NCI-H748 (cell line): ENCODE measurements around the gene ZNF331.

Experiments
- DNase-seq: peaks from one replicate; lab custom pipeline; 2025; ENCODE audit not compliant: unreplicated experiment; lab: John Stamatoyannopoulos, UW

ZNF331 gene

DNA sequence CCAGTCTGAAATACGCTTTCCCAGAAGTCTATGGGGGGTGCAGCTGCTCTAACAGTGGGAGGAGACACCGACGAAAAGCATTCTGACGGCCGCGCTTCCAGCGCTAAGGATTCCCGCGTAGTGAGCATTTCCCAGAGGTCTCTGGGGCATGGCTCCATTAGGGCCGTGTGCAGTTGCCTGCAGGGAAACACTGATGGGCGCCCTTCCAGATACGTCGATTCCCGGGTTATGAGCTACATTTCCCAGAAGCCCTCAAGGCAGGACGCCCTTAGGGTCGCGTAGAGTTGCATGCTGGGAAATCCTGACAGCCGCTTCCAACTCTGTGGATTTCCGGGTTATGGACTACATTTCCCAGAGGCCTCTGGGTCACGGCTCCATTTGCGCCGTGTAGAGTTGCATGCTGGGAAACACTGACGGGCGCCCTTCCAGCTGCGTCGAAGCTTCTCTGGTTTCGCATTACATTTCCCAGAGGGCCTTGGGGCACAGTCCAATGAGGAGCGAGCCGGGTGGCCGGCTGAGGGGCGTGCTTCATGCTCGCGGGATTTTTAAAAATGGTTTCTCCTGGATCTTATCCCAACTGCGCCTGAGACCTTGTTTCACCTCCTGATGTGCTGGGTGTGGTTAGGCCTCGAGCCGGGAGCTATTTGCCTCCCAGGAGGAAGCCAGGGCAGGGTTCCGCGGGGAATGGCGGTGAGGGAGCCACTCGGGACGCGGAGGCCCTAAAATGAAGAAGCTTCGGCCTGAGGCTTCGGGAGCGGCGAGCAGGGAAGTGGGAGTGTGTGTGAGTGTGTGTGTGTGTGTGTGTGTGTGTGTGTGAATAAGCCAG is 17.2 kb upstream of the ZNF331 start:
- DNase-seq = peak; percentile 99

DNA sequence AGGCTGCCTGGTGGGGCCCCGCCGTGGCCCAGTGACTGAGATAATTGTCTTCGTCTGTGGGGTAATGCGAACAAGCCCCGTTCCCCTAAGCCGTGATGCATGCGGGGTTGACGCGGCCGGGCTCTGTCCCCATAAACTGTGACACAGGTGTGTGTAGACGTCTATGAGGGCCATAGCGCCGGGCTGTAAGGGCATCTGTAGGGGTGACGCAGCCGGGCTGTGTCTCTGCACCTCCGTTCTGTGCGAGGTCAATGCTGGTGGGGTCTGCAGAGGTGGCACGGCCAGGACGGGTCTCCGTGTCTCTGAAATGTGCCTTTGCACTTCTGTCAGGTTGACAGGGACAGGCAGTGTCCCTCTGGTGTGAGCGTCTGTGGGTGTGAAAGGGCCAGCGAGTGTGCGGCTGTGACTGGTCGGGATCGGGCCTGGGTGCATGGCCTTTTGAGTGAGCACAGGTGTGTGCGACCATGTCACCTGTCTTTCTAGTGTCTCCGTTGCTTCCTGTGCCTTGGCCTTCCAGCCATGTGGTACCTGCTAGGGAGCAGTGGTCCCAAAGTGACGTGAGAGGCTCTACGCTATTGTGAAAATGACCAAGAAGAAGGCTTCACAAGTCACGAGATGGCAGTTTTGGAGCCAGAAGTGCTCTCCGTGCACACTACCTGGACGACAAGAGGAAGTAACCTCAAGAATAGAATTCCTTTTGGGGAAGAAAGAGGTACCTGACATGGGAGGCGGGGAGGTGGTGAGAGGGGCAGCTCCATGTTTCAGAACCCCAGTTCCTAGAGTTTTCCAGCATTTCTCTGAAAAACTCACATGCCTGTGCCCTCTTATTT is 16.4 kb upstream of the ZNF331 start:
- DNase-seq = no peak

DNA sequence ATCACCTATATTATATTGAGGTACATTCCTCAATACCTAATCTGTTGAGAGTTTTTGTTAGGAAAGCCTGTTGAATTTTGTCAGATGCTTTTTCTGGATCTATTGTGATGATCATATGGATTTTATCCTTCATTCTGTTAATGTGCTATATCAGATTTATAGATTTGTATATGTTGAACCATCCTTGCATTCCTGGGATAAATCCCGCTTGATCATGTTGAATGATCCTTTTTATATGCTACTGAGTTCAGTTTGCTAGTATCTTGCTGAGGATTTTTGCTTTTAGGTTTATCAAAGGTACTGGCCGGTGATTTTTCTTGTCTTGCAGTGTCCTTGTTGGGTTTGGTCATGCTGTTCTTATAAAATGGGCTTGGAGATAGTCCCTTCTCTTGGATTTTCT is 12.0 kb upstream of the ZNF331 start:
- DNase-seq = no peak

DNA sequence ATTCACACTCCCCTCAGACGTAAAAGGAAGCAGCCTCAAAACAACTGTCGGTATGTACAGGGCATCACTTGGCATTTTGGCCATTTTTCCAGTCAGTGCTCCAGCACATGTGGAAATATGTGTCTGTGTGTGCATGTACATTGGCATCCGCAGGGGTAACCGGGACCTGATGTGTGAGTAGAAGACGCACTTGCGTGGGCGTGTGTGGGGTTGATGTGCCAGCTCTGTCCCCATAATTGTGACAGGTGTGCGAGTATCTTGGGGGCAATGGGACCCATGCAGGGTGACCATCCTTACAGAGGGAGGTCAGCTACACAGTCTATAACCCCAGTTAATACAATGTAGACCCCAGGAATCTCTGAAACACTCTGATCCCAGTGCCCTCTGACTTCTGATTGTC is 7.3 kb upstream of the ZNF331 start:
- DNase-seq = no peak

DNA sequence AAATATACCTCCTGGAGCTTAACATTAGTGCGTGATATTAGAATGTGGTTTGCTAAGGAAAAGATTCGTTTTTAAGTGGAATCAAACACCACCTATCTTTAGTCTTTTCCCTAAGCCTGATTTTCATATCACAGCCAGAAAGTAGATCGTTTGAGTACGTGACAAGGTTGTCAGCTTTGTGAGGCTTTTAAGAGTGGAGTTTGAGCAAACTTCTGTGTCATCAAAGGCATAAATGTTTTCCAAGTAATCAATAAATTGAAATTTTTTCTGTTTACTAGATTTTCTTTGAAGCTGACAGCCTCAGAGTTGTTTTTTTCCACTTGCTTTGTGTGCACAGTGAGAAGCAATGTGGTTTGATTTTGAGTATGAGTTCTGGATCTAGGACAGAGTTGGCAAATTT is 6.5 kb upstream of the ZNF331 start:
- DNase-seq = no peak

DNA sequence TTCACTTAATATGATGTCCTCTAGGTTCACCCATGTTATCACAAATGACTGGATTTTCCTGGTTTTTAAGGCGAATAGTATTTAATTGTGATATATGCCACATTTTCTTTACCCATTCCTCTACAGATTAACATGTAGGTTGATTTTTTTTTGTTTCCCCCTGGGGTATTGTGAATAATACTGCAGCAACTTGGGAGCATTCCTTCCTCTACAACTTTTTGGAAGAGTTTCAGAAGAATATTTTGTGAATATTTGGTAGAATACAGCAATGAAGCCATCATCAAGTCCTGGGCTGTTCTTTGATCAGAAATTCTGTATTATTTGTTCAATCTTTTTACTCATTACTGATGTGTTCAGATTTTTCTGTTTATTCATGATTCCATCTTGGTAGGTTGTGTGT is 5.6 kb upstream of the ZNF331 start:
- no peak for DNase-seq

DNA sequence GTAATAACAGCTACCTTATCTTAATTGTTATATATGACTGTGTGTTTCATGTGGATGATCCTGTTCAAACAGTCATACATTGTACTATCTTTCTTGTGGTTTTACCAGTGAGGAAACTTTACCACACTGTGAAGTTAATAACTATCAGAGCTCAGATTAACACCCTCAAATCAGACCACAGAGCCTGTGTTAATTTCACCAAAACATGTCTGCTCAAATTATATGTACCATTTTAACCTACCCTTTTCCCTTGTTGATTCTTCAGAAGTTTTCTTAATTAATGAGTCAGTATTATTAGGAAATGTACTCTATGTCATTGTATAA is 1.8 kb upstream of the ZNF331 start:
- no peak for DNase-seq

DNA sequence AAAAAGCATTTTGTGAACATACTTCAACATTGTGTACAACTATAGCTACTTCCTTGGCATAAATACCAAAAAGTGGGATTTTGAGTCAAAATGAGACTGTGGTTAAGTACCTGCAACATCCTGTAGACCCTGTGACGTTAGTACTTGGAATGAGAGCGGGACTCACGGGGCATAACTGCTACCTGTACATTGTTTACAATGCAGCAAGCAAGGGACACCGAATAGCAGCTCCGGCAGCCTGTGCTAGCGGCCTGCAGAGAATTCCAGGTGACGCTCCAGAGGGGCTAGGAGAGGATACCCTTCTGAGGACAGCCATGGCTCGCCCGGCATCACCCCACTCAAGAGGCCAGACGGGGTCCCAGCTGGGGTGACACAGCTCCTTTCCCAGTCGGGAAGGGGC is 824 bp upstream of the ZNF331 start:
- peak; percentile 52 for DNase-seq

DNA sequence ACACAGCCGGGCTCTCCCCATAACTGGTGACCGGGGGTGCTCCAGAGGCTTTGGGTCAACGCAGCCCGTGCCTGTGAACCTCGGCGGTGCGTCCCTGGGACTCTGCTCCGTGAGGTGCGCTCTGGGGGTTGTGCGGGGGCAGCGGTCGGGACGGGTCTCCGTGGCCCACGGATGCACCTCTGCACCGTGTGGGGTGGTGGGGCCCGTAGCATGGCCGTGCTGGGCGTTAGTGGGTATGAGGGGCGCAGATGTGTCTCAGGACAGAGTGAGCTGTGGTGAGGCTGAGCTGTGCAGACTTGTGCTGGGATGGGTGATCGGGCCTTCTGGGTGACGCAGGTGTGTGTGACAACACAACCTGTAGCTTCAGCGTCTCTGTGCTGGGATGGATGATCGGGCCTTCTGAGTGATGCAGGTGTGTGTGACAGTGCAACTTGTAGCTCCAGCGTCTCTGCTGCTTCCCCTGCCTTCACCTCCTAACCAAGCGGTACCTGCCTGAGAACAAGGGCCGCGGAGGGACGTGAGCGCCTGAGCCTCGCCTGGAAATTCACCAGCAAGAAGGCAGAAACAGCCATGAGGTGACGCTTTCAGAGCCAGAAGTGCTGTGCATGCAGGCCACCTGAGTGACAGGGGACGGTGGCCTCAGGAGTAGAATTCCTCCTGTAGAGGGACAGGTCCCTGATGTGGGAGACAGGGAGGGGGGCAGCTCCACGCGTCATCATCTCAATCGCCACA is 599 bp downstream of the ZNF331 start:
- peak; percentile 19 for DNase-seq

DNA sequence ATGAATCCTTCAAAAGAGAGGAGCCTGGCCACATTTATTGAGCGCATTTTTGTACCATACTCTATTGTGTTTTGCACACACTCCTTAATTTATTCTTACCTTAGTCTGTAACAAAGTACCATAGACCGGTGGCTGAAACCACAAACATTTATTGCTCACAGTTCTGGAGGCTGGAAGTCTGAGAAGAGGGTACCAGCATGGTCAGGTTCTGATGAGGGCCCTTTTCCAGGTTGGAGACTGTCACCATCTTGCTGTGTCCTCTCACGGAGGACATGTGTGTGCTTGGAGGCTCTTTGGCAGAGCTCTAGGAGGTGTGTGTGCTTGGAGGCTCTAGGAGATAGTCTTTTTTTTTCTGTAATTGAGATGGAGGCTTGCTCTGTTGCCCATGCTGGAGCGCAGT is 2.1 kb downstream of the ZNF331 start:
- no peak for DNase-seq

DNA sequence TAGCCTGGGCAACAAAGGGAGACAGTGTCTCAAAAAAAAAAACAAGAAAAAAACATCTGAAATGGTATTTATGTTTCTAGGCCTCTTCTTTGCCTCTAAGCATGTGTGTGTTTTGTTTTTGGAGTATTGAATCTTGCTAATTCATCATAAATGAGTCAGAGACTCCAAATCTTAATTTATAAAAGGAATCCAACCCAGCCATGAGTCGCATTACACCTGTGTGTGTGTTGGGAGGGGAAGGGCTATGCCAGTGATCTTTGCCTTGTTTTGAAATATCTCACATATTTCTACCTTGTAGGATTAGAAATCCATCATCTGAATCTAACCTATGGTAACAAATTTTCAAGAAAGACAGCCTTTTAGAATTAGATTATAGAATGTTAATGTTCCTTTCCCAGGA is 4.0 kb downstream of the ZNF331 start:
- no peak for DNase-seq

DNA sequence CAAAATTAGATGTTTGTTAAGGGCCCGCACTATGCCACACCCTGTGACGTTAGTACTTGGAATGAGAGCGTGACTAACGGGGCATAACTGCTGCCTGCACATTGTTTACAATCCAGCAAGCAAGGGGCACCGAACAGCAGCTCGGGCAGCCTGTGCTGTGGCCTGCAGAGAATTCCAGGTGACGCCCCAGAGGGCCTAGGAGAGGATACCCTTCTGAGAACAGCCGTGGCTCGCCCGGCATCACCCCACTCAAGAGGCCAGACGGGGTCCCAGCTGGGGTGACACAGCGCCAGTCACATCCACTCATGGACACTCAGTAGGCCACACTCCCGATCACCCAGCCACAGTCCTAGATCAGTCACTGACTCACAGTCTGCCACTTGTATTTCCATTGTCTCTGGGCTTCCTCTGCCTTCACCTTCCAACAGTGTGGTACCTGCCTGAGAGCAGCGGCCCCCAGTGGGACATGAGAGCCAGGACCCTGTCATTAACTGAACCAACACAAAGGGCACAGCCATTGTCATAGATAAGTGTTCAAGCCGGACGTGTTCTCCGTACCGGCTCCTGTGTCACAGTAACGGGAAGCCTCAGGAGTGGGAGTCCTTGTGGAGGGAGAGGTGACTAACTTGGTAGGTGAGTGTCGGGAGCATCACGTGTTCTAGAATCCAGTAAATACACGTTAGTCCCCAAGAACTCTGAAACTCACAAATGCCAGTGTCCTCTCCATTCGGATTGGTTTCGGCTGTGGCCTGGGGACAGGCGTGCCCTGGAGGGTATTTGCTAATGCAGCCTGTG is 7.5 kb downstream of the ZNF331 start:
- DNase-seq = no peak

DNA sequence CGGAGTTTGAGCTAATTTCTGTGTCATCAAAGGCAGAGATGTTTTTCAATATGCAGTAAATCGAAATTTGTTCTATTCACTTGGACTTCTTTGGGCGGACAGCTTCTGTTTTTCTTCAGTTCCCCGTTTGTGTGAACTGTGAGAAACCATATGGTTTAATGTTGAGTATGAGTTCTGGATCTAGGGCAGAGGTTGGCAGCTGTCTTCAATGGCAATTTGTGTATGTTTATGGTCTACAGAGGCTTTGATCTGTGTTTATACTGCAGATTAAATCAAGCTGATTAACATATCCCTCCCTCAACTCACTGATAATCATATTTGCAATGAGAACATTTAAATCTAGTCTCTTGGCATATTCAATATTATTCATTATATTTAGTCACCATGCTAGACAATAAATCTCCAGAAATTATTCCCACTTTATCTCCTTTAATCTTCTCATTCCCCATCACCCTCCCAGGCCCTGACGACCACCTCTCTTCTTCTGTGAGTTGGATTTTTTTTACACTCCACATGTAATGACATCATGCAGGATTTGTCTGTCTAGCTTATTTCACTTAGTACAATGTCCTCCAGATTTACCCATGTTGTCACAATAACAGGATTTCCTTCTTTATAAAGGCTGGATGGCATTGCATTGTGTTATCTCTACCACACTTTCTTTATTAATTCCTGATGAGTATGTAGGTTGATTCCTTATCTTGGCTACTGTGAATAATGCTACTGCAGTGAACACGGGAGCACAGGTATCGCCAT is 9.0 kb downstream of the ZNF331 start:
- DNase-seq = no peak

DNA sequence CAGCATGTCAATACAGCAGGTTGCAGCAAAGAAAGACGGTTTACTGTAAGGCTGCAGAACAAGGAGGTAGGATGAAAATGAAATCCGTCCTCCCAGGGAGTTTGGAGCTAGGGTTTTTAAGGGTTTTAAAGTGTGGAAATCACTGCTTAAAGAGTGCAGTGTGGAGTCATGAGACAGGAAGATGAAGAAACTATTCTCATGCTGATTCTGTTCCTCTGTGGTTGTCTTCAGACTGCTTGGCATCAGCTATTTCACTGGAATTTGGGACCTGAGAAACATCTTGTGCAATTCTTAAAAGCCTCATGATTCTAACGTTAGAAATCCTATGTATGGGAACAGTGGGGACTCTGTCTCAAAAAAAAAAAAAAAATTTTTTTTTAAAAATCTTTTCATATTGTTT is 11.4 kb downstream of the ZNF331 start:
- DNase-seq = no peak

DNA sequence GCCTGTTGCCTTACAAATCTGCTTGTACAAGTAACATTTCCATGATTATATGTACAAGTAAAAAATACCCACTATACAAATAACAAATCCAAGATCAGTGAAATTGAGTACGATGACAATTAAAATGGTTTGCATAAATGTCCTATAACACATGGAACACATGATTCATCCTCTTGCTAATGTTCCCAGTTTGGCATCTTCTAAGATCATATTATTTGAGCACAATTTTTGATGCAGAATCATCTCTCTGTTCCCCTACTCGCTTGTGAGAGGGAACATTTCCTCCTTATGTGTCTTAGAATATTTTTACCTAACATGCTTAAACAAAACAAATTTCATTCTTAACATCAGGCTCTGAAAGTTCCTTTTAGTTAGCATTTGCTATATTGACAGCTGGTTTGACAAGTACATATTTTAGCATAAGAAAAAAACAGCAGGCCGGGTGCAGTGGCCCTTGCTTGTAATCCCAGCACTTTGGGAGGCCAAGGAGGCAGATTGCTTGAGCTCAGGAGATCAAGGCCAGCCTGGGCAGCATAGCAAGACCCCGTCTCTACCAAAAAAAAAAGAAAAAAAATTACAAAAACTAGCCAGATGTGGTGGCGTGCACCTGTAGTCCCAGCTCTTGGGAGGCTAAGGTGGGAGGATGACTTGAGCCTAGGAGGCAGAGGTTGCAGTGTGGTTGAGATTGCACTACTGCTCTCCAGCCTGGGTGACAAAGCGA is 14.2 kb downstream of the ZNF331 start:
- no peak for DNase-seq

DNA sequence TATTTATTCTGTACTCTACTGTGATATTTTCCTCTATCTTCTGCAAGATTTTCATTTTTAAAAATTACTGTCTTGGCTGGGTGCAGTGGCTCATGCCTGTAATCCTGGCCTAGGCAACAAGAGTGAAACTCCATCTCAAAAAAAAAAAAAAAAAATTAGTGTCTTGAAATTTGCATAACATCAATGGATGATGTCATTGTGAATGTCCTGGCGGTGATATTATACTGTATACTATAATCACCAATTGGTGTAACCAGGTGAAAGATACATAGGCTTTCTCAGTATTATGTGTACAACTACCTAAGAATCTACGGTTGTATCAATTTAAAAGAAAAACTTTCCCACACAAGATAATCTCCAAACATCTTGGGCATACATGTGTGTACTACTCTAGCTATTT is 15.2 kb downstream of the ZNF331 start:
- no peak for DNase-seq

DNA sequence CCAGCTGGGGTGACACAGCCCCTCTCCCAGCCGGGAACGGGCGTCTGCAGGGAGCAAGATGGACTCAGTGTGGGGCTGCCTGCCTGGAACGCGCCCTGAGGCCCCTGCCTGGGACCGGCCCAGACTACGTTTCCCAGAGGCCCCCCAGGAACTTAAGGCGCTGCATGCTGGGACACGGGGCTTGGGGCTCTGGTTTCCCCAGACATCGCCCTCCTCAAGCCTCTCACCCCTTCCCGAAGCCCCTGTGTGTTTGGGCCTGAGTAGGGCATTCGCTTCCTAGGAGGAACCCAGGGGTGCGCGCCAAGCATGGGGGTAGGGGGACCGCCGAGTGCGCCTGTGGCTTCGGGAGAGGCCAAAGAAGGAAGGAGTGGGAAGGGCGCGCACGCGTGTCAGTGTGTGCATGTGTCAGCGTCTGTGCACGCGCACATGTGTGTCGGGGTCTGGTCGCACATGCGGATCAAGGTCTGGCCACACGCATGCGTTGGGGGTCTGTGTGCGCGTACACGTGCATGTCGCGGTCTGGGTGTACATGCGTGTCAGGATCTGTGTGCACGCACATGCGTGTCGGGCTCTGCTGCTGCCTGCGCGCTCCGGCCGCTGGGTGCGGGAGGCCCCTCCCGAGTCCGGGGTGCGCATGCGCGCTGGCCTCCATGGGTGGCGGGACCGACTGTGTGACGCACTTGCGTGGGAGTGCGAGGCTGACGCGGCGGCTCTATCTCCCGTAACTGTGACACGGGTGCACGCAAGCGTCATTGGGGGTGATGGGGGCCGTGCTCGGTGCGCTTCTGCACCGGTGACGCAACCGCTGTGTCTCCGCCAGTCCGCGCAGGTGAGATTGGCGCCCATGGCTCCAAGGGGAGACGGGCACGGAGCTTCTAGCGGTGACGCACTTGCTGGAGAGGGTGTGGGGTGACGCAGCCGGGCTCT is 16.2 kb downstream of the ZNF331 start:
- peak; percentile 59 for DNase-seq

DNA sequence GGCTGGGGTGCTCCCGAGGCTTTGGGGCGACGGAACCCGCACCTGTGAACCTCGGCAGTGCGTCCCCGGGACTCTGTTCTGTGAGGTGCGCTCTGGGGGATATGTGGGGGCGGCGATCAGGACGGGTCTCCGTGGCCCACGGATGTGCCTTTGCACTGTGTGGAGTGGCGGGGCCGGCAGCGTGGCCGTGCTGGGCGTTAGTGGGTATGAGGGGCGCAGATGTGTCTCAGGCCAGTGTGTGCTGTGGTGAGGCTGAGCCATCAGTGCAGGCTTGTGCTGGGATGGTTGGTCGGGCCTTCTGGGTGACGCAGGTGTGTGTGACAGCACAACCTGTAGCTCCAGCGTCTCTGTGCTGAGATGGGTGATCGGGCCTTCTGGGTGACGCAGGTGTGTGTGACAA is 16.9 kb downstream of the ZNF331 start:
- DNase-seq = no peak

DNA sequence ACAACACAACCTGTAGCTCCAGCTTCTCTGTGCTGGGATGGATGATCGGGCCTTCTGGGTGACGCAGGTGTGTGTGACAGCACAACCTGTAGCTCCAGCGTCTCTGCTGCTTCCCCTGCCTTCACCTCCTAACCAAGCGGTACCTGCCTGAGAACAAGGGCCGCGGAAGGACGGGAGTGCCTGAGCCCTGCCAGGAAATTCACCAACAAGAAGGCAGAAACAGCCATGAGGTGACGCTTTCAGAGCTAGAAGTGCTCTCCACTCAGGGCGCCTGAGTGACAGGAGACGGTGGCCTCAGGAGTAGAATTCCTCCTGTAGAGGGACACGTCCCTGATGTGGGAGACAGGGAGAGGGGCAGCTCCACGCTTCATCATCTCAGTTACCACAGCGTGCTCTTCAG is 17.4 kb downstream of the ZNF331 start:
- no peak for DNase-seq
